Neural progenitor cell (in vitro differentiated cells): ENCODE data around the gene OR8G5. TPM values are rescaled to one million over a fixed set of nuclear protein-coding genes. Genes with fewer than 3 reads are reported as not detected.

Experiments
- DNase-seq: peaks from one replicate; pipeline ENCODE4 v3.0.0-alpha.2; 2016; ENCODE audit warnings: low spot score
- H2AFZ ChIP-seq: fragments of 200-600 bp; sonication (generic); replicated peaks from 2 replicates; pipeline ENCODE4 v1.6.1; 2016; ENCODE audit warnings: antibody characterized with exemption
- H3F3A ChIP-seq: fragments of 200-600 bp; sonication (generic); 2 replicates; pipeline ENCODE4 v1.6.1; 2016; ENCODE audit warnings: antibody characterized with exemption, low read depth
- H3K27ac ChIP-seq: fragments of 200-600 bp; sonication (generic); 2 replicates; pipeline ENCODE4 v1.5.1; 2016; ENCODE audit warnings: mild to moderate bottlenecking
- H3K27me3 ChIP-seq: fragments of 200-600 bp; sonication (generic); 2 replicates; pipeline ENCODE4 v1.6.1; 2016; ENCODE audit warnings: mild to moderate bottlenecking, moderate library complexity
- H3K36me3 ChIP-seq: fragments of 200-600 bp; sonication (generic); 2 replicates; pipeline ENCODE4 v1.5.1; 2016
- H3K4me1 ChIP-seq: fragments of 200-600 bp; sonication (generic); 2 replicates; pipeline ENCODE4 v1.6.1; 2016; ENCODE audit warnings: mixed run types
- H3K4me2 ChIP-seq: fragments of 200-600 bp; sonication (generic); 2 replicates; pipeline ENCODE4 v1.6.1; 2016
- H3K4me3 ChIP-seq: fragments of 200-600 bp; sonication (generic); 2 replicates; pipeline ENCODE4 v1.5.1; 2016
- H3K79me2 ChIP-seq: fragments of 200-600 bp; sonication (generic); 2 replicates; pipeline ENCODE4 v1.6.1; 2016; ENCODE audit warnings: low read depth
- H3K9ac ChIP-seq: fragments of 200-600 bp; sonication (generic); 2 replicates; pipeline ENCODE4 v1.6.1; 2016
- H3K9me3 ChIP-seq: fragments of 200-600 bp; sonication (generic); 2 replicates; pipeline ENCODE4 v1.5.1; 2016; ENCODE audit warnings: low read depth
- H4K20me1 ChIP-seq: fragments of 200-600 bp; sonication (generic); 2 replicates; pipeline ENCODE4 v1.6.1; 2016; ENCODE audit warnings: low read depth
- H3K27ac Mint-ChIP-seq: 3 replicates; pipeline ENCODE4 v1.8.0; 2021; ENCODE audit warnings: mixed read lengths
- H3K27me3 Mint-ChIP-seq: 2 replicates; pipeline ENCODE4 v1.8.0; 2022; ENCODE audit warnings: low read depth, mild to moderate bottlenecking, inconsistent platforms, moderate library complexity, mixed read lengths; ENCODE audit not compliant: insufficient read depth
- H3K36me3 Mint-ChIP-seq: 3 replicates; pipeline ENCODE4 v1.8.0; 2021; ENCODE audit warnings: mixed read lengths
- H3K4me1 Mint-ChIP-seq: 3 replicates; pipeline ENCODE4 v1.8.0; 2021; ENCODE audit warnings: mixed read lengths
- H3K4me3 Mint-ChIP-seq: 3 replicates; pipeline ENCODE4 v1.8.0; 2021; ENCODE audit warnings: mild to moderate bottlenecking, moderate library complexity, mixed read lengths
- H3K9me3 Mint-ChIP-seq: 3 replicates; pipeline ENCODE4 v1.8.0; 2020; ENCODE audit warnings: mixed read lengths
- CTCF ChIP-seq: fragments of 200-600 bp; sonication (generic); IDR thresholded peaks from 2 replicates; pipeline ENCODE4 v1.5.1; 2017; ENCODE audit warnings: antibody characterized with exemption, mild to moderate bottlenecking
- EZH2 ChIP-seq: fragments of 200-600 bp; sonication (generic); IDR thresholded peaks from 2 replicates; pipeline ENCODE4 v1.6.1; 2017; ENCODE audit warnings: antibody characterized with exemption, mild to moderate bottlenecking, moderate library complexity
- EZH2phosphoT487 ChIP-seq: fragments of 200-600 bp; sonication (generic); IDR thresholded peaks from 2 replicates; pipeline ENCODE4 v1.6.1; 2017; ENCODE audit warnings: antibody characterized with exemption
- total RNA-seq: library from RNA; depleted of rRNA; stranded (reverse); fragments of >200 nt; gene quantifications from 2 replicates; pipeline ENCODE4 v1.2.3, GENCODE V29; 2015; ENCODE audit warnings: low replicate concordance

The OR8G5 gene
- total RNA-seq, 1 donor from 2014 or later: not detected

- no peaks in the 10 kb centered on the region for H3K27me3 Mint-ChIP-seq
- no peak overlapping the region for H3K4me3 Mint-ChIP-seq
- Histone ChIP-seq H3K4me2 (no peak overlapping the region), H3F3A (no peaks in the 10 kb centered on the region), H3K36me3 (no peaks in the 10 kb centered on the region), H2AFZ (no peak overlapping the region), H3K4me1 (no peaks in the 10 kb centered on the region), H4K20me1 (no peaks in the 10 kb centered on the region), H3K9ac (no peak overlapping the region), H3K9me3 (no peaks in the 10 kb centered on the region), H3K27ac (no peak overlapping the region), H3K79me2 (no peaks in the 10 kb centered on the region), H3K4me3 (no peak overlapping the region), H3K27me3 (no peaks in the 10 kb centered on the region)
- H3K9me3 Mint-ChIP-seq: peaks cover 5% of the 10 kb centered on the region
- no peaks in the 10 kb centered on the region for H3K36me3 Mint-ChIP-seq
- no peak for DNase-seq
- H3K27ac Mint-ChIP-seq: no peak overlapping the region
- no peak for TF ChIP-seq EZH2phosphoT487
- TF ChIP-seq EZH2: no peak
- no peak for TF ChIP-seq CTCF
- no peaks in the 10 kb centered on the region for H3K4me1 Mint-ChIP-seq
Observed at GRCh38 chr11:124296016-124296415, 39.8 kb downstream of the OR8G5 start.

GRCh38 chr11:124297921-124298320 is 41.7 kb downstream of the OR8G5 start:
- H3K36me3 Mint-ChIP-seq: no peaks in the 10 kb centered on the region
- H3F3A ChIP-seq: no peaks in the 10 kb centered on the region
- no peaks in the 10 kb centered on the region for H4K20me1 ChIP-seq
- H3K4me1 Mint-ChIP-seq: no peaks in the 10 kb centered on the region
- no peak overlapping the region for H3K9ac ChIP-seq
- no peak overlapping the region for H3K4me2 ChIP-seq
- no peaks in the 10 kb centered on the region for H3K36me3 ChIP-seq
- H3K4me1 ChIP-seq: no peaks in the 10 kb centered on the region
- H3K79me2 ChIP-seq: no peaks in the 10 kb centered on the region
- no peaks in the 10 kb centered on the region for H3K27me3 ChIP-seq
- H3K9me3 Mint-ChIP-seq: no peaks in the 10 kb centered on the region
- no peak for DNase-seq
- H3K9me3 ChIP-seq: no peaks in the 10 kb centered on the region
- no peak overlapping the region for H2AFZ ChIP-seq
- no peak overlapping the region for H3K27ac Mint-ChIP-seq
- no peak overlapping the region for H3K27ac ChIP-seq
- TF ChIP-seq CTCF: no peak
- TF ChIP-seq EZH2: no peak
- no peak for TF ChIP-seq EZH2phosphoT487
- H3K27me3 Mint-ChIP-seq: no peaks in the 10 kb centered on the region
- H3K4me3 ChIP-seq: no peak overlapping the region
- no peak overlapping the region for H3K4me3 Mint-ChIP-seq

GRCh38 chr11:124301548-124301947 is 45.4 kb downstream of the OR8G5 start:
- Mint-ChIP-seq H3K27ac (no peak overlapping the region), H3K9me3 (no peaks in the 10 kb centered on the region), H3K4me3 (no peak overlapping the region), H3K4me1 (no peaks in the 10 kb centered on the region), H3K27me3 (no peaks in the 10 kb centered on the region), H3K36me3 (no peaks in the 10 kb centered on the region)
- no peaks in the 10 kb centered on the region for H4K20me1 ChIP-seq
- H3K27ac ChIP-seq: no peak overlapping the region
- H3K9me3 ChIP-seq: no peaks in the 10 kb centered on the region
- H3F3A ChIP-seq: no peaks in the 10 kb centered on the region
- TF ChIP-seq CTCF: no peak
- no peak for TF ChIP-seq EZH2phosphoT487
- no peak for TF ChIP-seq EZH2
- no peak overlapping the region for H3K4me2 ChIP-seq
- DNase-seq: no peak
- H2AFZ ChIP-seq: no peak overlapping the region
- H3K4me3 ChIP-seq: no peak overlapping the region
- H3K9ac ChIP-seq: no peak overlapping the region
- H3K4me1 ChIP-seq: no peaks in the 10 kb centered on the region
- H3K27me3 ChIP-seq: no peaks in the 10 kb centered on the region
- no peaks in the 10 kb centered on the region for H3K36me3 ChIP-seq
- H3K79me2 ChIP-seq: no peaks in the 10 kb centered on the region
